ENCODE measurements around the gene PSTPIP2. TPM values are rescaled to one million over a fixed set of nuclear protein-coding genes. Genes with fewer than 3 reads are reported as not detected.

Gene PSTPIP2
- total and polyA plus RNA-seq, 2 of the 8 experiments (the other 6 are each of a cell fraction or from before 2014, with no cell fraction given), result 1.8 to 2.4 TPM

DNA sequence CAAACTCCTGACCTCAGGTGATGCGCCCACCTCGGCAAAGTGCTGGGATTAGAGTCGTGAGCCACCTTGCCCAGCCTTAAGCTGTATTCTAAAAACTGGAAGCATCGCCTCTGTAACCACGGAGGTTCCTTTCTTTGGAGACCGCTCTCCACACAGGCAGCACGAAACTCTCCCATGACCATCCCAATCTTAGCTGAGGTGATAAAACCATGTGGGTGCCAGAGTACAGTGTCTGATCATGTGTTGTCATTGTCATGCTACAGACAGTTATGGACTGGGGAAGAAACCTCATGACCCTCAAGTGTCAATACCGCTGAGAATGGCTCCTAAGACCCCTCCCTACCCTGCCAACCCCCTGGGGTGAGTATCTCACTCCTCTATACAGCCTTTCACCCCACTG lies 63.5 kb downstream of the PSTPIP2 start:
- TF ChIP-seq, protein P1, sequence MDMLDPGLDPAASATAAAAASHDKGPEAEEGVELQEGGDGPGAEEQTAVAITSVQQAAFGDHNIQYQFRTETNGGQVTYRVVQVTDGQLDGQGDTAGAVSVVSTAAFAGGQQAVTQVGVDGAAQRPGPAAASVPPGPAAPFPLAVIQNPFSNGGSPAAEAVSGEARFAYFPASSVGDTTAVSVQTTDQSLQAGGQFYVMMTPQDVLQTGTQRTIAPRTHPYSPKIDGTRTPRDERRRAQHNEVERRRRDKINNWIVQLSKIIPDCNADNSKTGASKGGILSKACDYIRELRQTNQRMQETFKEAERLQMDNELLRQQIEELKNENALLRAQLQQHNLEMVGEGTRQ (IDR thresholded peaks at IDR 0.05; ENCODE audit: low read length), result no peak
- H2BK12ac ChIP-seq (ENCODE audit: low read depth, low read length), result no peak overlapping the region
- WGBS, 2 experiments (ENCODE audit: extremely low coverage in 1 of 2, insufficient coverage in 1 of 2, insufficient read length in 1 of 2, insufficient replicate concordance in 2 of 2, low coverage in 1 of 2, low lambda C conversion rate in 2 of 2, missing lambda C conversion rate in 1 of 2), result 97% methylated on average over 8 of the region's 8 CpGs; no CpG with 5 or more reads in 1 of the 2 experiments
- no peak overlapping the region for H3K27ac ChIP-seq (ENCODE audit: low read depth, low read length)
- H3K23ac ChIP-seq (ENCODE audit: insufficient read length), result no peak overlapping the region
- DNase-seq (ENCODE audit: low read depth in 1 of 2, low spot score in 2 of 2) (no peak), FAIRE-seq (no peak)
- no peaks in the 10 kb centered on the region for H3K36me3 ChIP-seq (ENCODE audit: control insufficient read depth in 2 of 4, insufficient read depth in 4 of 4, low read length in 3 of 4)
- H3K18ac ChIP-seq (ENCODE audit: extremely low read depth, low read length), result no peak overlapping the region
- H3K79me2 ChIP-seq (ENCODE audit: control insufficient read depth in 1 of 2, insufficient read depth in 2 of 2, low read length in 2 of 2), result no peaks in the 10 kb centered on the region
- H3K27me3 ChIP-seq (replicated peaks in 1 of 4; ENCODE audit: control insufficient read depth in 3 of 4, extremely low read depth in 1 of 4, insufficient read depth in 3 of 4, low read length in 3 of 4), result no peaks in the 10 kb centered on the region
- H2AFZ ChIP-seq (ENCODE audit: low read length), result no peak overlapping the region
- no peak overlapping the region for H2BK120ac ChIP-seq (replicated peaks; ENCODE audit: low read depth, low read length)
- no peak overlapping the region for H2BK5ac ChIP-seq (ENCODE audit: low read depth, low read length)
- no peak overlapping the region for H3K4ac ChIP-seq (replicated peaks; ENCODE audit: insufficient read length, low read depth, low read length)
- no peak overlapping the region for H3K56ac ChIP-seq (replicated peaks; ENCODE audit: insufficient read length, low read depth, low read length)
- no peaks in the 10 kb centered on the region for H3K79me1 ChIP-seq (ENCODE audit: low read depth, low read length)
- no peaks in the 10 kb centered on the region for H3K4me1 ChIP-seq (replicated peaks in 1 of 4; ENCODE audit: control insufficient read depth in 3 of 4, insufficient read depth in 4 of 4, low read length in 3 of 4)
- H3K4me3 ChIP-seq (ENCODE audit: extremely low read depth in 1 of 4, insufficient read depth in 2 of 4, low read depth in 3 of 4, low read length in 4 of 4), result no peak overlapping the region
- H3K9me3 ChIP-seq (ENCODE audit: insufficient read depth in 2 of 2, low read depth in 1 of 2, low read length in 1 of 2), result no peaks in the 10 kb centered on the region
- no peaks in the 10 kb centered on the region for H3K23me2 ChIP-seq (ENCODE audit: low read depth, low read length)
- no peak overlapping the region for H4K91ac ChIP-seq (replicated peaks; ENCODE audit: insufficient read length, low read length)
- no peak overlapping the region for H3K4me2 ChIP-seq (ENCODE audit: insufficient read depth in 1 of 2, low read depth in 2 of 2, low read length in 2 of 2)
- ChIA-PET CTCF (ENCODE audit: partially characterized antibody) (interaction anchor here (1.3 to 2.8 kb wide), 2 partner anchors 11 to 64 kb away, joined by 3 to 7 read pairs; partner anchors contain the start of gene PSTPIP2), POLR2A (ENCODE audit: partially characterized antibody) (interaction anchor here (1.2 to 1.7 kb wide), 2 partner anchors 11 to 18 kb away, joined by 3 to 4 read pairs; no protein-coding TSS in a partner anchor)
- no peaks in the 10 kb centered on the region for H4K20me1 ChIP-seq (replicated peaks in 1 of 2; ENCODE audit: control insufficient read depth in 1 of 2, insufficient read depth in 2 of 2, low read length in 2 of 2)
- no peak overlapping the region for H4K5ac ChIP-seq (ENCODE audit: insufficient read length, low read depth, low read length)
- H4K8ac ChIP-seq (ENCODE audit: extremely low read depth, insufficient read depth, low read length), result no peak overlapping the region
- no peak overlapping the region for H2BK15ac ChIP-seq (ENCODE audit: low read length)
- no peak overlapping the region for H3K9ac ChIP-seq (replicated peaks in 1 of 4; ENCODE audit: extremely low read depth in 1 of 4, low read depth in 3 of 4, low read length in 3 of 4)
- no peak overlapping the region for H3K14ac ChIP-seq (ENCODE audit: insufficient read length)
- no peak overlapping the region for H2AK5ac ChIP-seq (ENCODE audit: low read depth, low read length)
- no peak overlapping the region for H2BK20ac ChIP-seq (ENCODE audit: low read length)
